Measurements from ENCODE around the gene TRABD2B.

Gene TRABD2B

DNA sequence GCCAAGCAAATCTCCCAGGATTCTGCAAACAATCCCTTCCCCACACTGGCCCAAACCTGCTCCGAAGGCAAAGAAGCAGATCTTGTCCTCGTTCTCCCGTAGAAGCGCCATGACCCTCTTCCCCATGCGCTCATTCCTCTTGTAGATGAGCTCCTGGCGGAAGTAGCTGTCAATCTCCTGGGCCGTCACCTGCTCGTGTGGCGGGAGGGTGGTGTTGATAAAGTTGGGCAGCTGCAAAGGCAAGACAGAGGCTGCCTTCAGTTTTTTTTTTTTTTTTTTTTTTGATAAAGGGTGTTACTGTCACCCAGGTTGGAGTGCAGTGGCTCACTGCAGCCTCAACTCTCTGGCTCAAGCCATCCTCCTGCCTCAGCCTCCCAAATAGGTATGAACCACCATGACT lies 202.7 kb downstream of the TRABD2B start:
- H3K27ac ChIP-seq, result no peak overlapping the region
- TF ChIP-seq ZFX (IDR thresholded peaks at IDR 0.05; ENCODE audit: borderline replicate concordance), result no peak
- TF ChIP-seq, protein P1, sequence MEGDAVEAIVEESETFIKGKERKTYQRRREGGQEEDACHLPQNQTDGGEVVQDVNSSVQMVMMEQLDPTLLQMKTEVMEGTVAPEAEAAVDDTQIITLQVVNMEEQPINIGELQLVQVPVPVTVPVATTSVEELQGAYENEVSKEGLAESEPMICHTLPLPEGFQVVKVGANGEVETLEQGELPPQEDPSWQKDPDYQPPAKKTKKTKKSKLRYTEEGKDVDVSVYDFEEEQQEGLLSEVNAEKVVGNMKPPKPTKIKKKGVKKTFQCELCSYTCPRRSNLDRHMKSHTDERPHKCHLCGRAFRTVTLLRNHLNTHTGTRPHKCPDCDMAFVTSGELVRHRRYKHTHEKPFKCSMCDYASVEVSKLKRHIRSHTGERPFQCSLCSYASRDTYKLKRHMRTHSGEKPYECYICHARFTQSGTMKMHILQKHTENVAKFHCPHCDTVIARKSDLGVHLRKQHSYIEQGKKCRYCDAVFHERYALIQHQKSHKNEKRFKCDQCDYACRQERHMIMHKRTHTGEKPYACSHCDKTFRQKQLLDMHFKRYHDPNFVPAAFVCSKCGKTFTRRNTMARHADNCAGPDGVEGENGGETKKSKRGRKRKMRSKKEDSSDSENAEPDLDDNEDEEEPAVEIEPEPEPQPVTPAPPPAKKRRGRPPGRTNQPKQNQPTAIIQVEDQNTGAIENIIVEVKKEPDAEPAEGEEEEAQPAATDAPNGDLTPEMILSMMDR (IDR thresholded peaks at IDR 0.05), result no peak

DNA sequence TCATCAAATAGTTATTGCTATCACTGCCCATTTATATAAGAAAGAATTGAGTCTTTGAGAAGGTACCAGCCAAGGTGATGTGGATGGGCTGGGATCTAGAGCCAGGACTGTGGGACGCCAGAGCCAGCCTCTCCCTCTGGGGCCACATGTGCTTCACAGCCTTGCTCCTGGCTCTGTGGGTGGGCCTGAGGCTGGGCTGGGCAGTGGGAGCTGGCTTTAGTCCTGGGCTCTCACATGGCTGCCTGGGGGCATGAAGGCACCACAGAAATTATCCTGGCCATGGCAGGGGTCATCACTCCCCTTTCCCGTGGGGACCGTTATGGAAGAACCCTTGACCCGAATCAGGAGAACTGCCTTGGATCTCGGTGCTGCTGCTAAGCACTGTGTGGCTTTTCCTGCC lies 203.1 kb downstream of the TRABD2B start:
- H3K27ac ChIP-seq, result no peak overlapping the region
- TF ChIP-seq, protein P1 (IDR thresholded peaks at IDR 0.05), result no peak
- no peak for TF ChIP-seq ZFX (IDR thresholded peaks at IDR 0.05; ENCODE audit: borderline replicate concordance)

DNA sequence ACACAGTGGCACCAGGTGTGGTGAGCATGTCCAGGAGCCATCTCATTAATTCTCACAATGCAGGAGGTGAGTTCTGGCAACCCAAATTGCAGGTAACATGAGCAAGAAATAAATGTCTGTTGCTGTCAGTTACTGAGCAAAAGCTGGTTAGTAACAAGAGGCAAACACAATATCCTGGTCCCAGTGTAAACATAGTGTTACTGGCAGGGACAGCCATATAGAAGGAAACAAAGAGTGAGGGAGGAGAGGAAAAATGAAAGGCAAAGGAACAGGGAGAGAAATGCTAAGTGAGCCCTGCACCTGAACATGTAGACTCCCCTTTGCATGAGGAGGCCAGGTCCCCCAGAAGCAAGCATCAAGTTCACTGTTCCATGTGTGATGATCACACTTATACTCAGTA lies 203.6 kb downstream of the TRABD2B start:
- H3K27ac ChIP-seq, result no peak overlapping the region
- TF ChIP-seq ZFX (IDR thresholded peaks at IDR 0.05; ENCODE audit: borderline replicate concordance), result no peak
- TF ChIP-seq, protein P1 (IDR thresholded peaks at IDR 0.05), result no peak

DNA sequence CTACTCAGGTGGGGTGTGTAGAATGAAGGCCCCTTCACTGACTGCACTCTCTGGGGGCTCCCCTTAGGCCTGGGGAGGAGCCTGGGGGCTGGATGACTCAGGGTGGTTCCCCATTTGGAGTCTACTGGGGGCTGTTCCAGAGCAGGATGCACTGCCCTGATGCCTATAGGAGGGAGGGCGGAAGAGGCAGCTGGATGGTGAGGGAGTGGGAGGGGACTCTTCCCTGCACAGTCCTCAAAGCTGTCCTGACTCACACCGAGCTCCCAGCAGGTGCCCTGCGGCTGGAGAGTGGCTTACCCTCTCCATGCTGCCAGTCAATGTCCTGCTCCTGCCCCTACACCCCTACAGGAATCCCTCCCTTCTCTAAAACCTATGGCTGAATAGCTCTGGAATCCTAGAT lies 204.4 kb downstream of the TRABD2B start:
- H3K27ac ChIP-seq, result no peak overlapping the region
- TF ChIP-seq ZFX (IDR thresholded peaks at IDR 0.05; ENCODE audit: borderline replicate concordance), result no peak
- TF ChIP-seq, protein P1 (IDR thresholded peaks at IDR 0.05), result no peak

DNA sequence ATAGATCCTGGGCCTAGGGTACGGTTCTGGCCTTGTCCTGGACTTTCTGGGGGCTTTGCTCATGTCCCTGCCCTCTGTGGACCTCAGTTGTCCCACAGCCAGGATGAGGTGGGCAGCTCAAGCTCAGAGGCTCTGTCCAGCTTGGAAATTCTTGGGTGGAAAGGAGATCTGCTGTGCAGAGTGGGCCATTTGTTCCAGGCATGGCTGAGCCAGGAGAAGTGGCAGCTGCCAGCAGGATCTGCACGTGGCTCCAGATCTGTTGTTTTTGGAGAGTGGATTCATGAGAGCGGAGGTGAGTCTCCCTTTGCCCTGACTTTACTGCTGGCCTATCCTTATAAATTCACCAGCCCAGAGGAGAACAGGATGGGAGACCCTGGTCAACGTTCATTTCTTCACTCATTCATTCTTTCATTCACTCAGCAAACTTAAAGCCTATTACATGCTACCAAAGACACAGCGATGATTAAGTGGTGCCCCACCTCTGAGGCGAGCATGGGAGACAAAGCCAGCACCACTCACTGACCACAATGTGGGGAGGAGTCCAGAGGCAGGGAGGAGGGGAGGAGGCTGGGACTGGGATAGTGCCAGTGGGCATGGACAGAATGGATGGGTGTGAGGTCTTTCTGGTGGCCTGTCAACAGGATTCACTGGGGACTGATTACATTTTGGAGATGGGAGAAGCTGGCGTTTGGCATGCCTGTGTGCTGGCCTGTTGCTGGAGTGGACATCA lies 205.1 kb downstream of the TRABD2B start:
- TF ChIP-seq, protein P1 (IDR thresholded peaks at IDR 0.05), result no peak
- no peak overlapping the region for H3K27ac ChIP-seq

DNA sequence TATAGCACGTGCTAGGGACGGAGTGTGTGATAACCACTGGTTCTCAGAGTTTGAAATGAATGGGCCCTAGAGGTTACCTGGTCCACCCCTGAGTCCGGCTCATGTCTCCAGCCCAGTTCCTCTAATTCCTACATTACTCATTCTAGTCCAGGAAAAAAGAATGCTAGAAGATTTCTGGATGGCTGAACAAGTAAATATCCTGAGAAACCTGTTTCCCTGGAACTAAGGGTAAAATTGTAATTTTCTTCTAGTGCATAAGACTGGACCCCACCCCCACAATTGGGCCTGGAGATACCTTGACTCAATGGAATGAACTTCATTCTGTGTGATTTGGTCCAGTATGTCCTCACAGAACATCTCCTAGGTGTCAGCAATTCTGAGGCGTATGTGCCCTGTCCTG lies 208.4 kb downstream of the TRABD2B start:
- H3K27ac ChIP-seq, result no peak overlapping the region
- TF ChIP-seq, protein P1 (IDR thresholded peaks at IDR 0.05), result no peak
- TF ChIP-seq ZFX (IDR thresholded peaks at IDR 0.05; ENCODE audit: borderline replicate concordance), result no peak

DNA sequence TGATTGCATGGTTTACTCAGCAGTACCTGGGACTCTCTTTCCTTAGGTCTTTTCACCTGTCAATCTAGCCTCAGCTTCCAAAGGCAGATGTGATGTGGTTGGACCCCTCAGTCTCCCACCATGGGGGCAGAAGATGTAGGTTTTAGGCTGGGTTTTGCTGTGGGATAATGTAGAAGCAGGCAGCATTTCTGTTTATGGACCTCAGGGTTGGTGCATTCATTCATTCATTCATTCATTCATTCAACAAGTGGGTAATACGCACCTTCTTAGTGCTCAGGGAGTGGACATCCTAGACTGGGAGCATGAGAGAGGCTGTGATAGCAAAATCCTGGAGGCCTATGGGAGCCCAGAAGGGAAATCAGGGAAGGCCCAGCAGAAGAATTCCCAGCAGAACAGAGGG lies 209.6 kb downstream of the TRABD2B start:
- H3K27ac ChIP-seq, result no peak overlapping the region
- no peak for TF ChIP-seq ZFX (IDR thresholded peaks at IDR 0.05; ENCODE audit: borderline replicate concordance)
- TF ChIP-seq, protein P1 (IDR thresholded peaks at IDR 0.05), result no peak
